Stimulated activated naive CD8-positive, alpha-beta T cell treated with anti-CD3 and anti-CD28 coated beads, Interleukin-15, amount 100 ng/mL, for 72 hours (primary cell): ENCODE results near the gene GPSM1.
"Not testable (repeated sequence)": the region's sequence is repeated elsewhere in the genome, so short reads cannot be mapped to it uniquely, and the experiment has no call there.

Experiments
- ATAC-seq: fragments of 150-1000 bp; cut with Tn5 transposase; 2 replicates; pipeline ENCODE4 v1.10.0; 2021; ENCODE audit warnings: mild to moderate bottlenecking, moderate library complexity
- DNase-seq, 2 donors: peaks; one replicate each; pipeline ENCODE4 v3.0.0; 2021 to 2022
- H3K27ac Mint-ChIP-seq, 2 donors: one replicate each; pipeline ENCODE4 v1.8.0; 2022; ENCODE audit warnings: mild to moderate bottlenecking in 2 of 2, mixed read lengths in 2 of 2, moderate library complexity in 2 of 2
- H3K27me3 Mint-ChIP-seq: one replicate; pipeline ENCODE4 v1.8.0; 2022; ENCODE audit warnings: mixed read lengths
- H3K4me1 Mint-ChIP-seq: one replicate; pipeline ENCODE4 v1.8.0; 2022; ENCODE audit warnings: mild to moderate bottlenecking, mixed read lengths
- H3K4me3 Mint-ChIP-seq, 2 donors: one replicate each; pipeline ENCODE4 v1.8.0; 2022; ENCODE audit warnings: mild to moderate bottlenecking in 2 of 2, mixed read lengths in 2 of 2, moderate library complexity in 1 of 2
- H3K9me3 Mint-ChIP-seq, 2 donors: one replicate each; pipeline ENCODE4 v1.8.0; 2022; ENCODE audit warnings: mixed read lengths in 2 of 2

The GPSM1 gene

GRCh38 chr9:136399176-136400037, 72.1 kb downstream of the GPSM1 start:
- Mint-ChIP-seq H3K9me3 (no peaks in the 10 kb centered on the region), H3K27ac (peak overlapping the region; percentile 7 to 87), H3K27me3 (no peaks in the 10 kb centered on the region), H3K4me3 (peak overlapping the region; percentile 91 to 93), H3K4me1 (peaks cover 63% of the 10 kb centered on the region)
- ATAC-seq (peak; percentile 40), DNase-seq (peak; percentile 32 to 61)

GRCh38 chr9:136400038-136400834, 72.9 kb downstream of the GPSM1 start, which contains the start of gene SNAPC4:
Gene SNAPC4, minus strand, starts transcription at chr9:136400170. Its CDS starts 1,742 bp downstream, at chr9:136398428.
- ATAC-seq = peak; percentile 71
- Mint-ChIP-seq H3K9me3 (no peaks in the 10 kb centered on the region), H3K4me3 (peak within 1 kb of the TSS; percentile 91 to 93), H3K27me3 (no peaks in the 10 kb centered on the region), H3K4me1 (peaks cover 71% of the 10 kb centered on the region), H3K27ac (peak within 1 kb of the TSS; percentile 87 to 88)
- DNase-seq = peak; percentile 88

GRCh38 chr9:136401173-136401922, 74.0 kb downstream of the GPSM1 start:
- H3K9me3 Mint-ChIP-seq = no peaks in the 10 kb centered on the region
- no peak overlapping the region for H3K27ac Mint-ChIP-seq
- DNase-seq (no peak), ATAC-seq (no peak)
- H3K4me1 Mint-ChIP-seq = peaks cover 80% of the 10 kb centered on the region
- H3K27me3 Mint-ChIP-seq = no peaks in the 10 kb centered on the region
- peak overlapping the region; percentile 19 to 51 for H3K4me3 Mint-ChIP-seq

- H3K27ac Mint-ChIP-seq = no peak overlapping the region
- H3K4me3 Mint-ChIP-seq = no peak overlapping the region
- no peaks in the 10 kb centered on the region for H3K27me3 Mint-ChIP-seq
- DNase-seq (no peak), ATAC-seq (no peak)
- no peaks in the 10 kb centered on the region for H3K9me3 Mint-ChIP-seq
- H3K4me1 Mint-ChIP-seq = peaks cover 81% of the 10 kb centered on the region
Observed at GRCh38 chr9:136402067-136402466, 74.7 kb downstream of the GPSM1 start.

GRCh38 chr9:136403538-136403914, 76.2 kb downstream of the GPSM1 start:
- Mint-ChIP-seq H3K27ac (peak overlapping the region; percentile 54 to 91), H3K4me3 (peak overlapping the region; percentile 71 to 75), H3K4me1 (peaks cover 86% of the 10 kb centered on the region), H3K27me3 (no peaks in the 10 kb centered on the region), H3K9me3 (no peaks in the 10 kb centered on the region)
- DNase-seq = peak; percentile 79 to 87
- peak; percentile 87 for ATAC-seq

- ATAC-seq = peak; percentile 62
- peak; percentile 55 to 74 for DNase-seq
- H3K4me3 Mint-ChIP-seq = peak overlapping the region; percentile 71 to 75
- H3K27me3 Mint-ChIP-seq = no peaks in the 10 kb centered on the region
- H3K9me3 Mint-ChIP-seq = no peaks in the 10 kb centered on the region
- H3K27ac Mint-ChIP-seq = peak overlapping the region; percentile 44 to 59
- peaks cover 86% of the 10 kb centered on the region for H3K4me1 Mint-ChIP-seq
Observed at GRCh38 chr9:136403915-136404800, 76.8 kb downstream of the GPSM1 start.

GRCh38 chr9:136404801-136405136, 77.4 kb downstream of the GPSM1 start:
- Mint-ChIP-seq H3K4me3 (peak overlapping the region; percentile 71 to 75), H3K9me3 (no peaks in the 10 kb centered on the region), H3K4me1 (peaks cover 89% of the 10 kb centered on the region), H3K27me3 (no peaks in the 10 kb centered on the region), H3K27ac (no peak overlapping the region)
- ATAC-seq = no peak
- DNase-seq = no peak

- DNase-seq = no peak
- no peaks in the 10 kb centered on the region for H3K9me3 Mint-ChIP-seq
- H3K27ac Mint-ChIP-seq = peak overlapping the region in 1 of 2 donors; percentile 42
- no peaks in the 10 kb centered on the region for H3K27me3 Mint-ChIP-seq
- ATAC-seq = no peak
- H3K4me3 Mint-ChIP-seq = peak overlapping the region in 1 of 2 donors; percentile 75
- H3K4me1 Mint-ChIP-seq = peaks cover 90% of the 10 kb centered on the region
Observed at GRCh38 chr9:136405481-136405880, 78.1 kb downstream of the GPSM1 start.

GRCh38 chr9:136405904-136406303, 78.6 kb downstream of the GPSM1 start:
- not testable (repeated sequence) for H3K9me3 Mint-ChIP-seq, ATAC-seq, H3K4me3 Mint-ChIP-seq, DNase-seq, H3K27ac Mint-ChIP-seq, H3K27me3 Mint-ChIP-seq
- peaks cover 87% of the 10 kb centered on the region for H3K4me1 Mint-ChIP-seq

GRCh38 chr9:136407061-136407460, 79.7 kb downstream of the GPSM1 start:
- not testable (repeated sequence) for H3K27ac Mint-ChIP-seq, H3K4me3 Mint-ChIP-seq
- peaks cover 87% of the 10 kb centered on the region for H3K4me1 Mint-ChIP-seq

GRCh38 chr9:136407911-136408310, 80.6 kb downstream of the GPSM1 start:
- no peaks in the 10 kb centered on the region for H3K27me3 Mint-ChIP-seq
- DNase-seq (no peak), ATAC-seq (no peak)
- H3K4me1 Mint-ChIP-seq = peaks cover 82% of the 10 kb centered on the region
- H3K9me3 Mint-ChIP-seq = no peaks in the 10 kb centered on the region
- no peak overlapping the region for H3K27ac Mint-ChIP-seq
- peak overlapping the region in 1 of 2 donors; percentile 5 for H3K4me3 Mint-ChIP-seq

More at GRCh38 chr9:136407061-136407460, 79.7 kb downstream of the GPSM1 start:
- not testable (repeated sequence) for ATAC-seq, H3K27me3 Mint-ChIP-seq, DNase-seq, H3K9me3 Mint-ChIP-seq
